Neural progenitor cell (in vitro differentiated cells): Measurements from ENCODE around the gene ACYP2.

Experiments
- EZH2 ChIP-seq: fragments of 200-600 bp; sonication (generic); IDR thresholded peaks from 2 replicates; pipeline ENCODE4 v1.6.1; 2017; ENCODE audit warnings: antibody characterized with exemption, mild to moderate bottlenecking, moderate library complexity
- EZH2phosphoT487 ChIP-seq: fragments of 200-600 bp; sonication (generic); IDR thresholded peaks from 2 replicates; pipeline ENCODE4 v1.6.1; 2017; ENCODE audit warnings: antibody characterized with exemption
- TF ChIP-seq, protein P1 (sequence below): fragments of 200-600 bp; sonication (generic); IDR thresholded peaks from 2 replicates; pipeline ENCODE4 v1.5.1; 2017; ENCODE audit warnings: antibody characterized with exemption, mild to moderate bottlenecking

DNA sequence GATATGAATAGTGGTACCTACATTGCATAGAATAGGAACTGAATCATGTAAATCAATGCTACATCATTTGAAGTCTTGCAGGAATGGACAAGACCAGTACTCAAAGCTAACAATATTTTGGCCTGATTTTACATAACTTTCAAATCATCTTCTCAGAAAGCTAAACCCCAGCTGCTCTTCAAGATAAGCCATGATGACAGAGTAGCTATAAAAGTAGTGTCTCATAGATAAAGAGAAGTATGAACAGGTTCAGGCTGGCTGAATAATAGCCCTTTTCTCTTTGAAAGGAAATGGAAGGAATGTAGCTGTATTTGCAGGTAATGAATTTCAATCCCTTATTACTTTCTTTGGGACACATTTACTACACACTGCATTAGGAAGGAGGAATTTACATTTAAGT is 112.4 kb downstream of the ACYP2 start:
- TF ChIP-seq EZH2phosphoT487 (no peak), EZH2 (no peak)
- TF ChIP-seq, protein P1, sequence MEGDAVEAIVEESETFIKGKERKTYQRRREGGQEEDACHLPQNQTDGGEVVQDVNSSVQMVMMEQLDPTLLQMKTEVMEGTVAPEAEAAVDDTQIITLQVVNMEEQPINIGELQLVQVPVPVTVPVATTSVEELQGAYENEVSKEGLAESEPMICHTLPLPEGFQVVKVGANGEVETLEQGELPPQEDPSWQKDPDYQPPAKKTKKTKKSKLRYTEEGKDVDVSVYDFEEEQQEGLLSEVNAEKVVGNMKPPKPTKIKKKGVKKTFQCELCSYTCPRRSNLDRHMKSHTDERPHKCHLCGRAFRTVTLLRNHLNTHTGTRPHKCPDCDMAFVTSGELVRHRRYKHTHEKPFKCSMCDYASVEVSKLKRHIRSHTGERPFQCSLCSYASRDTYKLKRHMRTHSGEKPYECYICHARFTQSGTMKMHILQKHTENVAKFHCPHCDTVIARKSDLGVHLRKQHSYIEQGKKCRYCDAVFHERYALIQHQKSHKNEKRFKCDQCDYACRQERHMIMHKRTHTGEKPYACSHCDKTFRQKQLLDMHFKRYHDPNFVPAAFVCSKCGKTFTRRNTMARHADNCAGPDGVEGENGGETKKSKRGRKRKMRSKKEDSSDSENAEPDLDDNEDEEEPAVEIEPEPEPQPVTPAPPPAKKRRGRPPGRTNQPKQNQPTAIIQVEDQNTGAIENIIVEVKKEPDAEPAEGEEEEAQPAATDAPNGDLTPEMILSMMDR: no peak
